RWPE2 (cell line): Measurements from ENCODE around the gene PSRC1.

Experiments used
- ATAC-seq: fragments of 200-7000 bp; cut with Tn5 transposase; 3 replicates; pipeline ENCODE4 v1.9.1; 2021; ENCODE audit warnings: low read depth
- DNase-seq: peaks from one replicate; pipeline ENCODE4 v3.0.0-alpha.2; 2020; ENCODE audit warnings: low spot score
- H3K27ac ChIP-seq: fragments of 450-650 bp; 2 replicates; pipeline ENCODE4 v1.5.1; 2017; ENCODE audit warnings: mild to moderate bottlenecking; ENCODE audit not compliant: poor library complexity, severe bottlenecking
- H3K27me3 ChIP-seq: fragments of 250-450 bp; sonication (Bioruptor Pico); 2 replicates; pipeline ENCODE4 v1.5.1; 2021; ENCODE audit warnings: mild to moderate bottlenecking, moderate library complexity; ENCODE audit not compliant: insufficient read depth, poor library complexity, severe bottlenecking
- H3K36me3 ChIP-seq: fragments of 250-450 bp; sonication (Bioruptor Pico); 2 replicates; pipeline ENCODE4 v1.5.1; 2020; ENCODE audit warnings: low read depth, mild to moderate bottlenecking, moderate library complexity
- H3K4me1 ChIP-seq: fragments of 250-450 bp; sonication (Bioruptor Pico); 2 replicates; pipeline ENCODE4 v1.5.1; 2021; ENCODE audit warnings: mild to moderate bottlenecking, moderate library complexity; ENCODE audit not compliant: insufficient read depth, poor library complexity, severe bottlenecking
- H3K4me3 ChIP-seq: fragments of 250-450 bp; sonication (Bioruptor Pico); 2 replicates; pipeline ENCODE4 v1.5.1; 2021; ENCODE audit warnings: mild to moderate bottlenecking, moderate library complexity; ENCODE audit not compliant: severe bottlenecking
- H3K9me3 ChIP-seq: fragments of 250-450 bp; sonication (Bioruptor Pico); 2 replicates; pipeline ENCODE4 v1.5.1; 2021; ENCODE audit warnings: mild to moderate bottlenecking, moderate library complexity; ENCODE audit not compliant: severe bottlenecking
- CTCF ChIP-seq: fragments of 450-650 bp; IDR thresholded peaks from one replicate; pipeline ENCODE4 v1.5.1; 2017; ENCODE audit warnings: mild to moderate bottlenecking, moderate library complexity; ENCODE audit not compliant: poor library complexity, severe bottlenecking

PSRC1 gene

GRCh38 chr1:109262231-109263055 is 20.5 kb downstream of the PSRC1 start:
- H3K4me1 ChIP-seq: peaks cover 19% of the 10 kb centered on the region
- H3K27me3 ChIP-seq: no peaks in the 10 kb centered on the region
- H3K4me3 ChIP-seq: no peak overlapping the region
- peaks cover 36% of the 10 kb centered on the region for H3K36me3 ChIP-seq
- no peaks in the 10 kb centered on the region for H3K9me3 ChIP-seq
- H3K27ac ChIP-seq: peak overlapping the region; percentile 73
- DNase-seq (no peak), ATAC-seq (no peak)
- TF ChIP-seq CTCF: no peak

- no peak for DNase-seq
- Histone ChIP-seq H3K9me3 (no peaks in the 10 kb centered on the region), H3K27ac (no peak overlapping the region), H3K36me3 (peaks cover 34% of the 10 kb centered on the region), H3K4me3 (no peak overlapping the region), H3K4me1 (peaks cover 23% of the 10 kb centered on the region), H3K27me3 (no peaks in the 10 kb centered on the region)
- ATAC-seq: no peak
- no peak for TF ChIP-seq CTCF
Measured at GRCh38 chr1:109261578-109261977, 21.4 kb downstream of the PSRC1 start.

GRCh38 chr1:109261006-109261405 is 21.9 kb downstream of the PSRC1 start:
- DNase-seq: no peak
- Histone ChIP-seq H3K27ac (no peak overlapping the region), H3K4me3 (no peak overlapping the region), H3K36me3 (peaks cover 31% of the 10 kb centered on the region), H3K9me3 (no peaks in the 10 kb centered on the region), H3K27me3 (no peaks in the 10 kb centered on the region), H3K4me1 (peaks cover 23% of the 10 kb centered on the region)
- no peak for ATAC-seq
- no peak for TF ChIP-seq CTCF

- TF ChIP-seq CTCF: no peak
- Histone ChIP-seq H3K4me3 (no peak overlapping the region), H3K36me3 (peaks cover 21% of the 10 kb centered on the region), H3K4me1 (peaks cover 27% of the 10 kb centered on the region), H3K27me3 (no peaks in the 10 kb centered on the region), H3K9me3 (no peaks in the 10 kb centered on the region), H3K27ac (no peak overlapping the region)
- ATAC-seq (no peak), DNase-seq (no peak)
Measured at GRCh38 chr1:109259674-109260557, 23.0 kb downstream of the PSRC1 start.
